ENCODE measurements around the gene PAWR. TPM values are rescaled to one million over a fixed set of nuclear protein-coding genes. Genes with fewer than 3 reads are reported as not detected.

PAWR gene, protein sequence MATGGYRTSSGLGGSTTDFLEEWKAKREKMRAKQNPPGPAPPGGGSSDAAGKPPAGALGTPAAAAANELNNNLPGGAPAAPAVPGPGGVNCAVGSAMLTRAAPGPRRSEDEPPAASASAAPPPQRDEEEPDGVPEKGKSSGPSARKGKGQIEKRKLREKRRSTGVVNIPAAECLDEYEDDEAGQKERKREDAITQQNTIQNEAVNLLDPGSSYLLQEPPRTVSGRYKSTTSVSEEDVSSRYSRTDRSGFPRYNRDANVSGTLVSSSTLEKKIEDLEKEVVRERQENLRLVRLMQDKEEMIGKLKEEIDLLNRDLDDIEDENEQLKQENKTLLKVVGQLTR
- total RNA-seq (69.2 TPM), polyA plus RNA-seq (ENCODE audit: insufficient read depth, low read depth, low replicate concordance) (30.7 TPM)
- long read RNA-seq, donor 1, full-length matches to known transcripts = 10 of 15 reads
- long read RNA-seq, donor 1, partial matches to known transcripts = 5 of 15 reads
- long read RNA-seq, donor 1, other reads (novel, unspliced or antisense) = 0 of 15 reads
- long read RNA-seq, donor 2, full-length matches to known transcripts = 13 of 13 reads
- long read RNA-seq, donor 2, partial matches to known transcripts = 0 of 13 reads
- long read RNA-seq, donor 2, other reads (novel, unspliced or antisense) = 0 of 13 reads
- long read RNA-seq, donor 3, full-length matches to known transcripts = 8 of 14 reads
- long read RNA-seq, donor 3, partial matches to known transcripts = 6 of 14 reads
- long read RNA-seq, donor 3, other reads (novel, unspliced or antisense) = 0 of 14 reads
- long read RNA-seq, donor 4, full-length matches to known transcripts = 4 of 4 reads
- long read RNA-seq, donor 4, partial matches to known transcripts = 0 of 4 reads
- long read RNA-seq, donor 4, other reads (novel, unspliced or antisense) = 0 of 4 reads
- long read RNA-seq, donor 5, partial matches to known transcripts = 0 of 2 reads
- long read RNA-seq, donor 5, other reads (novel, unspliced or antisense) = 0 of 2 reads
- long read RNA-seq, donor 6, partial matches to known transcripts = 0 of 3 reads
- long read RNA-seq, donor 6, other reads (novel, unspliced or antisense) = 0 of 3 reads
- long read RNA-seq, donor 7, full-length matches to known transcripts = 11 of 46 reads
- long read RNA-seq, donor 7, partial matches to known transcripts = 13 of 46 reads
- long read RNA-seq, donor 7, other reads (novel, unspliced or antisense) = 22 of 46 reads
- long read RNA-seq, donor 8, full-length matches to known transcripts = 6 of 11 reads
- long read RNA-seq, donor 8, partial matches to known transcripts = 5 of 11 reads
- long read RNA-seq, donor 8, other reads (novel, unspliced or antisense) = 0 of 11 reads
- long read RNA-seq, donor 9, partial matches to known transcripts = 0 of 3 reads
- long read RNA-seq, donor 9, other reads (novel, unspliced or antisense) = 0 of 3 reads
- long read RNA-seq, donor 10, full-length matches to known transcripts = 8 of 8 reads
- long read RNA-seq, donor 10, partial matches to known transcripts = 0 of 8 reads
- long read RNA-seq, donor 10, other reads (novel, unspliced or antisense) = 0 of 8 reads

DNA sequence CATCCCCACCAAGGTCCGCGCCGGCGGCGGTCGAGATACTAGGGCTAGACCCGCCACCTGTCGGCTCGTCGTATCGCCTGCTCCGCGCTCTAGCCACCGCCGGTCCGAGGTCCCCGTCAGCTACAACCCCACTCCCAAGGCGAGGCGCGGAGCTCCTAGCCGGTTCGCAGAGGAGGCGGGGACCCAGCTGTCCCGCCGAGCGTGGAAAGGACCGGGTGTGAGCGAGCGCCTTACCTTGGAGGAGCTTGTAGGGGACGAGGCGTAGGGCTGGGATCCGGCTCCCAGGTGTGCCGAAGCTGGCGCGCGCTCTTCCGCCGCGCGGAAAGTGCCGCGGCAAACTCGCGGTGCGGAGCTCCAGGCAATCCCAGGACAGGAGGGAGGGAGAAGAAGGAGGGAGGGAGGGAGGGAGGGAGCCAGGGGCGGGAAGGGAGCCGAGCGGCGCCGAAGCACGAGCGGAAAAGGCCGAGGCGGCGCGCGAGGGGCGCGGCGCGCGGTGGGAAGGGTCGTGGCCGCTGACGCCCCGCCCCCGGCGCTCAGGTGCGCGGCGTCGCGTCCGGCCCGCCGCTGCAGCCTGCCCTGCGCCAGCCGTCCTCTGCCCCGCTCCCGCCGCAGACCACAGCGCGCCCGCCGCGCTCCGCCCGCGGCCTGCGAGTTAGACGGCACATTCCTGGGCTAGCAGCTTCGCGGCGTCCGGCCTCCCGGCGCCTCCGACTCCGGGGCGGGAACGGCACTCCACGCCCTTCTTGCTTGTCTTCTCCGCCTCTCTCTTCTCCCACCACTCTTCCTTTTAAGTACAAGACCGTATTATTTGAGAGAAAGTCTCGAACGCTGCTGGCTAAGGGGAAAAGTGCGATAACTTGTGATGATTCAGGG is at the start of gene PAWR:
PAWR (minus strand) TSS at position 327 of the 873 bp plus-strand sequence. CDS start 720 bp downstream, outside the sequence.
- intact Hi-C loops (cut with DNase I) = no loop called here
- no peak for FAIRE-seq
- TF ChIP-seq, protein P1, sequence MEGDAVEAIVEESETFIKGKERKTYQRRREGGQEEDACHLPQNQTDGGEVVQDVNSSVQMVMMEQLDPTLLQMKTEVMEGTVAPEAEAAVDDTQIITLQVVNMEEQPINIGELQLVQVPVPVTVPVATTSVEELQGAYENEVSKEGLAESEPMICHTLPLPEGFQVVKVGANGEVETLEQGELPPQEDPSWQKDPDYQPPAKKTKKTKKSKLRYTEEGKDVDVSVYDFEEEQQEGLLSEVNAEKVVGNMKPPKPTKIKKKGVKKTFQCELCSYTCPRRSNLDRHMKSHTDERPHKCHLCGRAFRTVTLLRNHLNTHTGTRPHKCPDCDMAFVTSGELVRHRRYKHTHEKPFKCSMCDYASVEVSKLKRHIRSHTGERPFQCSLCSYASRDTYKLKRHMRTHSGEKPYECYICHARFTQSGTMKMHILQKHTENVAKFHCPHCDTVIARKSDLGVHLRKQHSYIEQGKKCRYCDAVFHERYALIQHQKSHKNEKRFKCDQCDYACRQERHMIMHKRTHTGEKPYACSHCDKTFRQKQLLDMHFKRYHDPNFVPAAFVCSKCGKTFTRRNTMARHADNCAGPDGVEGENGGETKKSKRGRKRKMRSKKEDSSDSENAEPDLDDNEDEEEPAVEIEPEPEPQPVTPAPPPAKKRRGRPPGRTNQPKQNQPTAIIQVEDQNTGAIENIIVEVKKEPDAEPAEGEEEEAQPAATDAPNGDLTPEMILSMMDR (IDR thresholded peaks at IDR 0.05; ENCODE audit: borderline replicate concordance, extremely low read depth, insufficient read depth) = peak; percentile 12

DNA sequence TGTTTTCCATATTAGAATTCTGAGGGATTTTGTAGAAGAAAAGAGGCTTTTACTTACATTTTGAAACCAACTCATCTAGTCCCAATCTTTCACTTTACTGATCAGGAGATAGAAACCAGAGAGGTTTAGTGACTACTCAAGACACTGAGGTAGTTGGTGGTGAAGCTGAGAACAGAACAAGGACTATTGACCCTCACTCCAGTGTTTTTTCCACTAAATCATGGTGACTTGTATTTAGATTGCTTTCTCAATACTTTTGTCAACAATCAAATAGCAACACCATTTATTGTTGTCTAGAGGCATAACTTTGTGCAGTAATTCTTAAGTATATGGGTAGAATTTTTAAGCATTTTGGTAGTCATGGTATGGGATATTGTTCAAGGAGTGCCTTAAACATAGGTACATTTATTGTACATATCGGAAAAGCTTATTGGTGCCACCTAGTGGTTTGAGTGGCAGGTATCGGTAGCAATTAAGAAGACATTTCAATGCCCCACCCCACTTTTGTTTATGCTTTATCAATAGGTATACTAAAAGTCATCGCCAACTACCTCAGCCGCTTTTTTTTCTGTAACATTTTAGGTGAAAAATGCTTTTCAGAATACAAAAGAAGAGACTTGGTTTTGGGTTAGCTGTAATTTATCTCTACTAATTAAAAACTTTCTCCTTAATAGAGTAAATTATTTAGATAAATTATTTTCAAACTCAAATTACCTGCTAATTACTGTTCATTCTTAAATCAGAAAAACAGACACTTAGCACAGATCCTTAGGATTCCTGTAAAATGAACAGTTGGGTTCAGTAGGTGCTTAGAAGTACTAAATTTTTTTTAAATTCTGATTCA is 47.3 kb upstream of the PAWR start:
- H3K4me3 ChIP-seq (ENCODE audit: low read length in 3 of 3) = no peak overlapping the region
- H3K9ac ChIP-seq (ENCODE audit: low read length in 3 of 3) = peak overlapping the region in 1 of 3 donors; percentile 17
- intact Hi-C loops (cut with DNase I) = loop anchor here (10.0 kb wide), 1 partner anchor 183 kb away; no protein-coding TSS in a partner anchor
- TF ChIP-seq, protein P1 (IDR thresholded peaks at IDR 0.05; ENCODE audit: borderline replicate concordance, extremely low read depth, insufficient read depth) = peak; percentile 63
- H3K36me3 ChIP-seq (ENCODE audit: control insufficient read depth in 2 of 3, insufficient read depth in 3 of 3, low read length in 3 of 3) = no peaks in the 10 kb centered on the region
- DNase-seq = peak in 3 of 5 donors; percentile 11 to 74 (median 55)
- H3K9me3 ChIP-seq (ENCODE audit: control insufficient read depth in 2 of 3, insufficient read depth in 1 of 3, low read length in 3 of 3) = no peaks in the 10 kb centered on the region
- no peaks in the 10 kb centered on the region for H3K27me3 ChIP-seq (ENCODE audit: control insufficient read depth, insufficient read depth, low read length)
- H3K4me1 ChIP-seq (ENCODE audit: control insufficient read depth in 2 of 3, insufficient read depth in 2 of 3, low read depth in 1 of 3, low read length in 3 of 3) = no peaks in the 10 kb centered on the region
- peak; percentile 8 for FAIRE-seq
- no peak overlapping the region for H3K27ac ChIP-seq (ENCODE audit: low read depth in 2 of 2, low read length in 2 of 2)

More for the DNA sequence above, at the start of gene PAWR:
- Histone ChIP-seq H3K27me3 (ENCODE audit: control insufficient read depth, insufficient read depth, low read length) (no peaks in the 10 kb centered on the region), H3K9ac (ENCODE audit: low read length in 3 of 3) (peak within 1 kb of the TSS; percentile 76 to 89 (median 89)), H3K4me1 (ENCODE audit: control insufficient read depth in 2 of 3, insufficient read depth in 2 of 3, low read depth in 1 of 3, low read length in 3 of 3) (peaks cover 0 to 5% (median 0%) of the 10 kb centered on the region in 3 donors), H3K4me3 (ENCODE audit: low read length in 3 of 3) (peak within 1 kb of the TSS; percentile 89 to 95 (median 94)), H3K27ac (ENCODE audit: low read depth in 2 of 2, low read length in 2 of 2) (peak within 1 kb of the TSS; percentile 95 to 98), H3K36me3 (ENCODE audit: control insufficient read depth in 2 of 3, insufficient read depth in 3 of 3, low read length in 3 of 3) (no peaks in the 10 kb centered on the region), H3K9me3 (ENCODE audit: control insufficient read depth in 2 of 3, insufficient read depth in 1 of 3, low read length in 3 of 3) (no peaks in the 10 kb centered on the region)
- DNase-seq = peak; percentile 91 to 95 (median 93)

Measured in kidney (tissue), 22 donors.